ENCODE data around the gene FOXP4.

- TF ChIP-seq CTCF (IDR thresholded peaks at IDR 0.05; ENCODE audit: low read length), result no peak
- no peak for TF ChIP-seq EZH2 (IDR thresholded peaks at IDR 0.05; ENCODE audit: borderline replicate concordance, low read length)
Measured at GRCh38 chr6:41580690-41581089, 34.5 kb downstream of the FOXP4 start.

All from OCI-LY1 (cell line).